ENCODE results near the gene TBC1D32. TPM values are rescaled to one million over a fixed set of nuclear protein-coding genes. Genes with fewer than 3 reads are reported as not detected.

The TBC1D32 gene
- polyA plus RNA-seq, 1 donor (not counting 4 experiments of a cell fraction or from before 2014, with no cell fraction given): 6.7 TPM

DNA sequence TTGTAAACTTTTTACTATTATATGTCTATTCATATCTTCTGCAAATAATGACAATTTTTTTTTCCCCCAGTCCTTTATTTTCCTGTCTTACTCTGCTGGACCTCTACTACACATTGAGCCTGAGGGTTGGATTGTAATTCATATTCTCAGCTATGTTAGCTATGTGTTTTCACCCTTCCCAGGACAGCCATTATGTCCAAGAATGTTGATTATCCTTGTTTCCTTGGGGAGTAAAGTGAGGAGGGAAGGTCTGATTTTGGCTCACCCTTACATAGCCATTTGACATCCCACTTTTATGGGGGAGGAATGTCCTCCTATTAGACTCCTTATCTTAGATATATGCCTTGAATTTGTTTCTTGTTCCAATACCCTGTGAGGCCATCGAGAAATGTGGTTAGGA is 17.6 kb upstream of the TBC1D32 start:
- dilution Hi-C loops (cut with MboI; ENCODE audit: extremely low pct_ligation_motif_present, low sequenced_read_pairs): no loop called here
- no peak for TF ChIP-seq EZH2 (IDR thresholded peaks at IDR 0.05; ENCODE audit: low read length)
- TF ChIP-seq CTCF (optimal IDR thresholded peaks at IDR 0.05 in 1 of 3, IDR thresholded peaks at IDR 0.05 in 1 of 3, conservative IDR thresholded peaks at IDR 0.05 in 1 of 3; ENCODE audit: extremely low read depth in 1 of 3, insufficient read depth in 2 of 3, low read length in 3 of 3): no peak

DNA sequence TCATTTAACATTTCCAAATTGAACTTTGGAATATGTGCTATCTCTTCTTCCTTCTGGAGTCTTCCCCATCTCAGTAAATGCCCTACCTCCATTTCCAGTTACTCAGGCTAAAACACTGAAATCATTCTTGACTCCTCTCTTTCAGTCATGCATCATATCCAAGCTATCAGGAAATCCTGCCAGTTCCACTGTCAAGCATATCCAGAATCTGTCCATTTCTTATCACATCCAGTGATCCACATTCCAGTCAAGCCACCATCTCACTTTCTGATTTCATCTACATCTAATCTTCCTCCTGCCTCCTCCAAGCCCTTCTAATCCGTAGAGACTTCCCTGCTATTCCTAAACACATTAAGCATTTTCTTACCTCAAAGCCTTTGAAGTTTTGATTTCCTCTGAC is 15.3 kb upstream of the TBC1D32 start:
- Histone ChIP-seq H3K4me1 (ENCODE audit: control insufficient read depth, extremely low read depth, insufficient read depth, low read length) (no peaks in the 10 kb centered on the region), H3K36me3 (ENCODE audit: control insufficient read depth in 2 of 2, extremely low read depth in 1 of 2, insufficient read depth in 2 of 2, low read length in 2 of 2) (no peaks in the 10 kb centered on the region), H3K4me3 (ENCODE audit: control insufficient read depth in 2 of 3, extremely low read depth in 1 of 3, insufficient read depth in 2 of 3, low read depth in 1 of 3, low read length in 3 of 3) (no peak overlapping the region), H3K4me2 (ENCODE audit: control insufficient read depth, extremely low read depth, insufficient read depth, low read depth, low read length) (no peak overlapping the region), H3K9me1 (ENCODE audit: control insufficient read depth, extremely low read depth, insufficient read depth, low read length) (no peaks in the 10 kb centered on the region), H3K27me3 (ENCODE audit: control insufficient read depth, extremely low read depth, insufficient read depth, low read length) (no peaks in the 10 kb centered on the region), H3K79me2 (ENCODE audit: control insufficient read depth, insufficient read depth, low read length) (no peaks in the 10 kb centered on the region), H4K20me1 (ENCODE audit: control insufficient read depth, extremely low read depth, insufficient read depth, low read length) (no peaks in the 10 kb centered on the region), H2AFZ (ENCODE audit: control insufficient read depth, low read length) (no peak overlapping the region), H3K9ac (ENCODE audit: control insufficient read depth, extremely low read depth, insufficient read depth, low read length) (no peak overlapping the region), H3K27ac (ENCODE audit: control insufficient read depth, insufficient read depth, low read length) (no peak overlapping the region), H3K9me3 (ENCODE audit: control insufficient read depth, low read depth, low read length) (no peaks in the 10 kb centered on the region)
- no peak for FAIRE-seq
- dilution Hi-C loops (cut with MboI; ENCODE audit: extremely low pct_ligation_motif_present, low sequenced_read_pairs): no loop called here
- no peak for DNase-seq (ENCODE audit: low read depth, low spot score)
- TF ChIP-seq EZH2 (IDR thresholded peaks at IDR 0.05; ENCODE audit: low read length): no peak
- TF ChIP-seq CTCF (optimal IDR thresholded peaks at IDR 0.05 in 1 of 3, IDR thresholded peaks at IDR 0.05 in 1 of 3, conservative IDR thresholded peaks at IDR 0.05 in 1 of 3; ENCODE audit: extremely low read depth in 1 of 3, insufficient read depth in 2 of 3, low read length in 3 of 3): no peak

More for the DNA sequence above, 17.6 kb upstream of the TBC1D32 start:
- Histone ChIP-seq H3K27ac (ENCODE audit: control insufficient read depth, insufficient read depth, low read length) (no peak overlapping the region), H3K4me3 (ENCODE audit: control insufficient read depth in 2 of 3, extremely low read depth in 1 of 3, insufficient read depth in 2 of 3, low read depth in 1 of 3, low read length in 3 of 3) (no peak overlapping the region), H3K4me2 (ENCODE audit: control insufficient read depth, extremely low read depth, insufficient read depth, low read depth, low read length) (no peak overlapping the region), H3K36me3 (ENCODE audit: control insufficient read depth in 2 of 2, extremely low read depth in 1 of 2, insufficient read depth in 2 of 2, low read length in 2 of 2) (no peaks in the 10 kb centered on the region), H3K9me3 (ENCODE audit: control insufficient read depth, low read depth, low read length) (no peaks in the 10 kb centered on the region), H3K27me3 (ENCODE audit: control insufficient read depth, extremely low read depth, insufficient read depth, low read length) (no peaks in the 10 kb centered on the region), H3K9ac (ENCODE audit: control insufficient read depth, extremely low read depth, insufficient read depth, low read length) (no peak overlapping the region), H4K20me1 (ENCODE audit: control insufficient read depth, extremely low read depth, insufficient read depth, low read length) (no peaks in the 10 kb centered on the region), H3K4me1 (ENCODE audit: control insufficient read depth, extremely low read depth, insufficient read depth, low read length) (no peaks in the 10 kb centered on the region), H2AFZ (ENCODE audit: control insufficient read depth, low read length) (no peak overlapping the region), H3K9me1 (ENCODE audit: control insufficient read depth, extremely low read depth, insufficient read depth, low read length) (no peaks in the 10 kb centered on the region), H3K79me2 (ENCODE audit: control insufficient read depth, insufficient read depth, low read length) (no peaks in the 10 kb centered on the region)
- FAIRE-seq (no peak), DNase-seq (ENCODE audit: low read depth, low spot score) (no peak)
